Neural crest cell (in vitro differentiated cells): Measurements from ENCODE around the gene PHACTR2. TPM values are rescaled to one million over a fixed set of nuclear protein-coding genes. Genes with fewer than 3 reads are reported as not detected.

Experiments used
- DNase-seq: peaks from one replicate; pipeline ENCODE4 v3.0.0; 2021; ENCODE audit warnings: low read depth, mixed read lengths, low spot score
- H3K27ac Mint-ChIP-seq: one replicate; pipeline ENCODE4 v1.8.0; 2021; ENCODE audit warnings: mild to moderate bottlenecking, mixed read lengths; ENCODE audit not compliant: unreplicated experiment
- H3K27me3 Mint-ChIP-seq: 2 replicates; pipeline ENCODE4 v1.8.0; 2021; ENCODE audit warnings: low read depth, mild to moderate bottlenecking, mixed read lengths
- H3K36me3 Mint-ChIP-seq: 2 replicates; pipeline ENCODE4 v1.8.0; 2021; ENCODE audit warnings: low read depth, mild to moderate bottlenecking, mixed read lengths
- H3K4me1 Mint-ChIP-seq: 2 replicates; pipeline ENCODE4 v1.8.0; 2021; ENCODE audit warnings: mixed read lengths
- H3K4me3 Mint-ChIP-seq: one replicate; pipeline ENCODE4 v1.8.0; 2021; ENCODE audit warnings: mild to moderate bottlenecking, mixed read lengths
- H3K9me3 Mint-ChIP-seq: 2 replicates; pipeline ENCODE4 v1.8.0; 2021; ENCODE audit warnings: mixed read lengths
- CTCF ChIP-seq: fragments of 200-600 bp; sonication (generic); conservative IDR thresholded peaks from 2 replicates; pipeline ENCODE4 v1.5.0; 2021; ENCODE audit warnings: antibody characterized with exemption, mild to moderate bottlenecking
- total RNA-seq: library from RNA; stranded (reverse); gene quantifications from 2 replicates; pipeline ENCODE4 v1.2.1, GENCODE V29; 2021

PHACTR2 gene
- total RNA-seq, 1 donor from 2014 or later: 15.1 TPM

DNA sequence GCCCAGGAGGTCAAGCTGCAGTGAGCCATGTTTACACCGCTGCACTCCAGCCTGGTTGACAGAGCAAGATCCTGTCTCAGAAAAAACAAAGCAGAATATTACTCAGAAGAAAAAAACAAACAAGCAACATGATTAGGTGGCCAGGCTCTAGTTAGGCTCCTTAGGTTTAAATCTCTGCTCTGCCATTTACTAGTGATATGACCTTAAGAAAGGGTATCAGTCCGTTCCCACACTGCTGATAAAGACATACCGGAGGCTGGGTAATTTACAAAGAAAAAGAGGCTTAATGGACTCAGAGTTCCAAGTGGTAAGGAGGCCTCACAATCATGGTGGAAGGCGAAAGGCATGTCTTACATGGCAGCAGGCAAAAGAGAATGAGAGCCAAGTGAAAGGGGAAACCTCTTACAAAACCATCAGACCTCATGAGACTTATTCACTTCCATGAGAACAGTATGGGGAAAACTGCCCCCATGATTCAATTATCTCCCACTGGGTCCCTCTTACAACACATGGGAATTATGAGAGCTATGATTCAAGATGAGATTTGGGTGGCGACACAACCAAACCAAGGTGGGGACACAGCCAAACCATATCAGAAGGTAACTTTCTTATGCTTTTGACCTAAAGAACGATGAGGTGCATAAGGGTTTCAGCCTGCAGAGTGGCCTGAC lies 163.0 kb downstream of the PHACTR2 start:
- Mint-ChIP-seq H3K4me1 (peaks cover 17% of the 10 kb centered on the region), H3K27ac (no peak overlapping the region), H3K27me3 (no peaks in the 10 kb centered on the region), H3K4me3 (peak overlapping the region; percentile 77), H3K36me3 (peaks cover under 1% of the 10 kb centered on the region), H3K9me3 (no peaks in the 10 kb centered on the region)
- DNase-seq: no peak
- TF ChIP-seq CTCF: no peak

DNA sequence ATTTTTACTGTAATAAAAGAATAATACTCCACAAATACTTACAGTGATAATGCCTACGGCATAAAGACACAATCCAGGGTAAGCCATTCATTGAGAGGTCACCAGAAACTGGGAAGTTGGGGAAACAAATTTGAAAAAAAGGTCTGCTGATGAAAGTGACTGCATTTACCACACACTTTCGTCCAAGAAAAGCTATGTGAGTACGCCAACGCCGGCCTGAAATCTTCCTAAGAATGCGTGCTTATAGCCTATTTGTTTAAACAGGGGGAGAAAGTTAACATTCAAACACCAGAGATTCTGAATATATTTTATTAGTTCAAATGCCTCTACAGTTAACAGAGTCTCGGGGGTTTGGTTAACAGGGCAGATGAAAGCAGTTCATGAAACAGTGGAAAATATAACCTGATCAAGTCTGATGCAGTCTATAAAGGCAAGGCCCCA lies 164.7 kb downstream of the PHACTR2 start:
- no peak for DNase-seq
- Mint-ChIP-seq H3K4me3 (peak overlapping the region; percentile 98), H3K27me3 (no peaks in the 10 kb centered on the region), H3K4me1 (peaks cover 17% of the 10 kb centered on the region), H3K27ac (peak overlapping the region; percentile 100), H3K9me3 (no peaks in the 10 kb centered on the region), H3K36me3 (peaks cover 4% of the 10 kb centered on the region)
- TF ChIP-seq CTCF: no peak

DNA sequence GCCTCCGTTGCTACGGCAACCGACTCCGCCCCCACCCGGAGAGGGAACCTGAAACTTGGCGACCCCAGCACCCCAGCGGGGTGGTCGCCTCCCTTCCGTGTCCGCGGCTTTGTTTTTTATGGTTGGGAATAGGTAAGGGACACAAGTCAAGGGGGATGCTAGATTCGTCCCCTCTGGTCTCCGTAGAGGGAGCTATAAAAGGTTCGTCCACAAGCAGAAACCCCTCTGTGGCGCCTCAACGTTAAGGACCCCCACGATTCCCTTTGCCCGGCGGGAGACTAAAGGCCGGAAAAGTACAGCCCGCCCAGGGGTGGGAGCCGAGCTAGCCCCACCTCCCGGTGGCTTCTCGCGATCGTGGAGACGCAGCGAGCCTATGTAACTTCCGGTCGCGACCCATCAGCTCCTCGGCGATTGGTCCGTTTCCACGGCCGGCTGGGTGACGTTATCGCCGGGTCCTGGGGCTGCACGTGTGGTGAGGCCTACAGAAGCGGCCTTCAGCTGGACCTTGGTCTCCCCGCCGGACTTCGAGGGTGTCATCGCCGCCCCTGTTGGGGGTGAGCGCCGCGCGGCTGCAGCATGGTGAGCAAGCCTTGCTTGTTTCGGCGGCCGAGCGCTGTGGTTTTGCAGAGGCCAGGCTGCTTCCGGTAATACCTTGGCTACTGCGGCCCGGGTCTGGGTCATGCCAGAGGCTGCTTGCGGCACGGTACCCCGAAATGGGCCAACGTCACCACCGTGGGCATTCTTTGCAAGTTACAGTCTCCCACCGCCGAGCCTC lies 165.3 kb downstream of the PHACTR2 start, which contains the start of gene LTV1:
Gene LTV1, plus strand, starts transcription at position 437 of the 775 bp plus-strand sequence. Its CDS starts 140 bp downstream, at position 577.
- no peaks in the 10 kb centered on the region for H3K27me3 Mint-ChIP-seq

DNA sequence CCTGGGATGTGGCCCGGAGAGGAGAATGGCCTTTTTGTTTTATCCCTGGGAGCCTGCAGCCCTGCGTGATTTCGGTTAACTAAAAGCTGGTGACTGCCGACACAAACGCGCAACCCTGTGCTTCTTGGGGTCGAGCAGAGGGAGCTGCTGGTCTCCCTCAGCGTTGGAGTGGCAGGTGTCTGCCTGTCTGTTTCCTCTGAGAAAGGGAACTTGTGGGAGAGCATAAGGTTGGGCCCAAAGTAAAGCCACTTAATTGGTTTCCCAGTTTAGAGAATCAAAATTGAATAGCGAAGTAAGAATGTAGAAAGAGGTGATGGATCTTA lies 165.9 kb downstream of the PHACTR2 start:
- H3K9me3 Mint-ChIP-seq: no peaks in the 10 kb centered on the region
- TF ChIP-seq CTCF: no peak
- H3K4me1 Mint-ChIP-seq: peaks cover 17% of the 10 kb centered on the region
- H3K27ac Mint-ChIP-seq: peak overlapping the region; percentile 100
- peaks cover 11% of the 10 kb centered on the region for H3K36me3 Mint-ChIP-seq
- H3K4me3 Mint-ChIP-seq: peak overlapping the region; percentile 98
- H3K27me3 Mint-ChIP-seq: no peaks in the 10 kb centered on the region
- DNase-seq: no peak

More for the DNA sequence above, 165.3 kb downstream of the PHACTR2 start, which contains the start of gene LTV1:
- no peaks in the 10 kb centered on the region for H3K9me3 Mint-ChIP-seq
- H3K4me1 Mint-ChIP-seq: peaks cover 17% of the 10 kb centered on the region
- no peak for TF ChIP-seq CTCF
- H3K27ac Mint-ChIP-seq: peak within 1 kb of the TSS; percentile 100
- H3K36me3 Mint-ChIP-seq: peaks cover 8% of the 10 kb centered on the region
- H3K4me3 Mint-ChIP-seq: peak within 1 kb of the TSS; percentile 98
- DNase-seq: peak; percentile 92

DNA sequence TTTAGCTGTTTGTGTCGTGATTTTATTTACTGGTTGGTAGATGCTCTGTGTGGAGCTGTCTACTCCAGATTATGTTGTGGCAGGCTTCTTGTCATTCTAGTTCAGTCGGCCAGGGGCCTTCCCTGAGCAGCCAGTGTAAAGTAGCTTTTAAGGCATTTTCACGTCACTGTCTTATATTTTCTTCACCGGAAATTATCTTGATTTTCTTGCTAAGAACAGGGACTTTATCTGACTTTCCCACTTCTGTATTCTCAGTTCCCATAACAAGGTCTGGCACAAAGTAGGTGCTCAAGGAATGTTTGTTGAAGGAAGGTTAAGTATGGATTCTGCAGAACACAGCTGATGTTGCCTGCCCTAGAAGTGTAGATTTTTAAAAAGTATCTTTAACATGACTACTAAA lies 166.2 kb downstream of the PHACTR2 start:
- peaks cover 14% of the 10 kb centered on the region for H3K36me3 Mint-ChIP-seq
- H3K27me3 Mint-ChIP-seq: no peaks in the 10 kb centered on the region
- DNase-seq: no peak
- no peak for TF ChIP-seq CTCF
- peak overlapping the region; percentile 100 for H3K27ac Mint-ChIP-seq
- peak overlapping the region; percentile 98 for H3K4me3 Mint-ChIP-seq
- peaks cover 17% of the 10 kb centered on the region for H3K4me1 Mint-ChIP-seq
- no peaks in the 10 kb centered on the region for H3K9me3 Mint-ChIP-seq
